Measurements from ENCODE around the gene ACVRL1. TPM values are rescaled to one million over a fixed set of nuclear protein-coding genes. Genes with fewer than 3 reads are reported as not detected.

ACVRL1 gene
- total RNA-seq, 1 experiment from 2014 or later, result not detected

- Histone ChIP-seq H4K8ac (replicated peaks; ENCODE audit: insufficient read length, low read depth, low read length) (no peak overlapping the region), H3K14ac (ENCODE audit: insufficient read depth, low read length) (no peak overlapping the region), H3K56ac (ENCODE audit: insufficient read length, low read depth, low read length) (no peak overlapping the region), H3K9ac (ENCODE audit: extremely low read depth, insufficient read length, low read length) (no peak overlapping the region), H3K23me2 (ENCODE audit: insufficient read length, low read depth, low read length, poor library complexity, severe bottlenecking) (no peaks in the 10 kb centered on the region), H2BK12ac (ENCODE audit: insufficient read length, low read depth, low read length) (no peak overlapping the region), H3K4me2 (ENCODE audit: insufficient read depth, insufficient read length, low read length) (no peak overlapping the region), H4K91ac (ENCODE audit: insufficient read length, low read depth, low read length) (no peak overlapping the region), H3T11ph (ENCODE audit: low read length) (no peak overlapping the region), H3K4ac (ENCODE audit: low read depth, low read length) (no peak overlapping the region), H3K27ac (ENCODE audit: insufficient read length, low read depth, low read length) (no peak overlapping the region), H2BK15ac (ENCODE audit: low read depth, low read length) (no peak overlapping the region), H2BK20ac (ENCODE audit: low read depth, low read length, poor library complexity, severe bottlenecking) (no peak overlapping the region), H2BK5ac (ENCODE audit: insufficient read length, low read length) (no peak overlapping the region), H3K9me3 (ENCODE audit: control insufficient read depth, low read depth, low read length) (no peaks in the 10 kb centered on the region), H3K4me1 (ENCODE audit: insufficient read depth, low read length) (no peaks in the 10 kb centered on the region), H4K20me1 (ENCODE audit: control insufficient read depth, insufficient read depth, insufficient read length) (no peaks in the 10 kb centered on the region), H2BK120ac (ENCODE audit: low read depth, low read length, poor library complexity, severe bottlenecking) (no peak overlapping the region), H2AFZ (ENCODE audit: low read length) (no peak overlapping the region), H3K79me2 (ENCODE audit: insufficient read depth, low read length) (no peaks in the 10 kb centered on the region), H3K27me3 (ENCODE audit: insufficient read depth, low read length) (peaks cover 5% of the 10 kb centered on the region; the same call in 1 of the 2 replicates), H3K23ac (ENCODE audit: insufficient read length, low read depth, low read length) (no peak overlapping the region), H4K5ac (ENCODE audit: insufficient read length, low read depth, low read length) (no peak overlapping the region), H3K79me1 (ENCODE audit: insufficient read depth, low read depth, low read length, poor library complexity, severe bottlenecking) (no peaks in the 10 kb centered on the region), H2AK5ac (ENCODE audit: insufficient read length, low read length) (no peak overlapping the region), H3K18ac (ENCODE audit: insufficient read length, low read depth, low read length) (no peak overlapping the region)
- no CpG with 5 or more reads among the region's 8 CpGs for WGBS (ENCODE audit: extremely low coverage, insufficient read length, low lambda C conversion rate)
- Mint-ChIP-seq H3K27ac (no peak overlapping the region), H3K4me3 (no peak overlapping the region), H3K4me1 (peaks cover 13 to 25% of the 10 kb centered on the region in 2 experiments), H3K9me3 (no peaks in the 10 kb centered on the region), H3K27me3 (ENCODE audit: low read depth) (peaks cover 18% of the 10 kb centered on the region), H3K36me3 (ENCODE audit: insufficient read depth in 1 of 3, low read depth in 3 of 3) (no peaks in the 10 kb centered on the region)
- no peak for DNase-seq
- TF ChIP-seq CTCF (conservative IDR thresholded peaks at IDR 0.05), result no peak
Measured at GRCh38 chr12:51911788-51912711, 4.7 kb downstream of the ACVRL1 start.
